NCI-H187 (cell line): ENCODE measurements around the gene COPS9.
A peak's percentile ranks its signal among the peaks of the same experiment; 100 is the strongest.

Experiments
- DNase-seq, 2 experiments: peaks; one replicate each; lab custom pipeline; 2025; lab: John Stamatoyannopoulos, UW

COPS9 gene

DNA sequence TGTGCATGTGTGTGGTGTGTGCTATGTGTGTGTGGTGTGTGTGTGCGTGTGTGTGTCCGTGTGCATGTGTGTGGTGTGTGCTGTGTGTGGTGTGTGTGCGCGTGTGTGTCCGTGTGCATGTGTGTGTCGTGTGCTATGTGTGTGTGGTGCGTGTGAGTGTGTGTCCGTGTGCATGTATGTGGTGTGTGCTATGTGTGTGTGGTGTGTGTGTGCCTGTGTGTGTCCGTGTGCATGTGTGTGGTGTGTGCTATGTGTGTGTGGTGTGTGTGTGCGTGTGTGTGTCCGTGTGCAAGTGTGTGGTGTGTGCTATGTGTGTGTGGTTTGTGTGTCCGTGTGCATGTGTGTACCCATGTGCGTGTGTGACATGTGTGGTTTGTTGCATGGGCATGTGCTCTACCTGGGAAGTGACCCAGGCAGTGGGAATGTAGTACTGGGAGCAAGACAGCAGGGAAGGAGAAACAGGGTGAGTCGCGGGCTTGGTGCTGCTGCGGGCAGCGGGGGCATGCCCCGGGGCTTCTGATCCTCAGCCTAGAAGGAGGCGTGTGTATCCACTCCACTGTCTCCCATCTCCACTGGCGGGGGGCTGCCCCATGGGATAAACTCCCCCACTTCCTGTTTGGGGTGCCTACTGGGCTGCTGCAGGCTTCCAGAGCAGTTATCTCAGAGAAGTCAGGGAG, 11.9 kb upstream of the COPS9 start:
- no peak for DNase-seq

DNA sequence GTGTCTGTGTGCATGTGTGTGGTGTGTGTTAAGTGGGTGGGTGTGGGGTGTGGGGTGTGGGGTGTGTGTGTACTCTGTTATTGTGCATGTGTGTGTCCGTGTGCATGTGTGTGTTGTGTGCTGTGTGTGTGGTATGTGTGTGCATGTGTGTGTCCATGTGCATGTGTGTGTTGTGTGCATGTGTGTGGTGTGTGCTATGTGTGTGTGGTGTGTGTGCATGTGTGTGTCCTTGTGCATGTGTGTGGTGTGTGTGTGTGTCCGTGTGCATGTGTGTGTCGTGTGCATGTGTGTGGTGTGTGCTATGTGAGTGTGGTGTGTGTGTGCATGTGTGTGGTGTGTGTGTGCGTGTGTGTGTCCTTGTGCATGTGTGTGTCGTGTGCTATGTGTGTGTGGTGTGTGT, 11.3 kb upstream of the COPS9 start:
- DNase-seq: no peak

DNA sequence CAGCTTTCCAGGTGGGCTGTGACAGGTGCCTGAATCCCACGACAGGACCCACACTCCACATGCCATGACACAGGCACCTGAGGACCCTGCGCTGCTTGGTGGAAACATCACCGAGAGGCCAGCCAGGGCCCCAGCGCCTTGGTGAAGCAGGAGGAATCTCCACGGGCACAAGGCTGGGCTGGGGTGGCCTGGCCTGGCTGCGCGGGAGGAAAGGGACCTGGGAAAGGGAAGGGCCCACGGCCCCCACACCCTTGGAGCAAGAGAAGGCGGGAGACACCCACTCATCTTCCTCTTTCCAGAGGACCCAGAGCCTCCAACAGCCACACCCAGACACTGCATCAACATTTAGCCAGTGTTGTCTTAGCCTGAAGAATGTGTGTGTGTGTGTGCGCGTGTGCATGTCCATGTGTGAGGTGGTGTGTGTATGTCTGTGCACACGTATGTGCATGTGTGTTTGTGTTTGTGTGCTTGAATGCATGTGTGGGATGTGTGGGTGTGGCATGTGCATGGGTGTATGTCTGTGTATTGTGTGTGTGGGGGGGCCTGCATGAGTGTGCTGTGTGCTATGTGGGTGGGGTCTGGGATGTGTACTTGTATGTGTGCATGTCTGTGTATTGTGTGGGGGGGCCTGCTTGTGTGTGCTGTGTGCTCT, 10.6 kb upstream of the COPS9 start:
- DNase-seq: no peak

DNA sequence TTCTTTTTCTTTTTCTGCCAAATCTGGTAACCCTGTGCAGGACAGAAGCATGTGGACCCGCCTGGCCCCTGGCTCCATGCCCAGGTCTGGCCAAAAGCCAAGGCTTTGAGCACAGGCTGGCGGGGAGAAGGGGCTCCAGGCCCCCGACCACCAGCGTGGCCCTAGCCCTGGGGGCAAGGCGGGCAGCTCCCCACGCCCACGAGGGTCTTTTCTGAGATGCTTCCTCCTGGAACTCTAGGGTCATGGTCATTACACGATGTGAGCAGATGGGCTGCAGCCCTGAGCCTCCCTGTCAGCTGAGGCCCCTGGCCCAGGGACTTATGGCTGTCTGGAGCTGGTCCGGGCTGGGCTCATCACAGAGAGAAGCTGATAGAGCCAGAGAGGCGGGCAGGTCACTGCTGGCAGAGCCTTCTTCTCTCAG, 10.0 kb upstream of the COPS9 start:
- DNase-seq: no peak

DNA sequence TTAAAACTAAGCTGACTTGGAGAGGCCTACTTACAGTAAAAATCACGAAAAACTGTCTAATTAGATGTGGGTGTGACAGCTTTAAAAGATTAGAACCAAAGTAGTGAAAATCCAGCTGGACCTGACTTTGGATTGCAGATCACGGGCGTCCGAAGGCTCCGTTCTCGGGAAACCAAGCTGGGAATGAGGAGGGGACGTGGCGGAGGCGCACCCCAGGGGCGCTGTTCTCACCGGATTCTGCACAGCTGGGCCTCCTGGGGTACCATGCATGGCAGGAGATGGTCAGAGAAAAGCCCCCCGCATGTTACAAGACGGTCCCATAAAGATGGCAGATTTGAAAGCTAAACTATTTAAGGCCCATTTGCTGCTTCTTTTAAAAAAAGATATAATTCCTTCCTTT, 9.4 kb upstream of the COPS9 start:
- no peak for DNase-seq

DNA sequence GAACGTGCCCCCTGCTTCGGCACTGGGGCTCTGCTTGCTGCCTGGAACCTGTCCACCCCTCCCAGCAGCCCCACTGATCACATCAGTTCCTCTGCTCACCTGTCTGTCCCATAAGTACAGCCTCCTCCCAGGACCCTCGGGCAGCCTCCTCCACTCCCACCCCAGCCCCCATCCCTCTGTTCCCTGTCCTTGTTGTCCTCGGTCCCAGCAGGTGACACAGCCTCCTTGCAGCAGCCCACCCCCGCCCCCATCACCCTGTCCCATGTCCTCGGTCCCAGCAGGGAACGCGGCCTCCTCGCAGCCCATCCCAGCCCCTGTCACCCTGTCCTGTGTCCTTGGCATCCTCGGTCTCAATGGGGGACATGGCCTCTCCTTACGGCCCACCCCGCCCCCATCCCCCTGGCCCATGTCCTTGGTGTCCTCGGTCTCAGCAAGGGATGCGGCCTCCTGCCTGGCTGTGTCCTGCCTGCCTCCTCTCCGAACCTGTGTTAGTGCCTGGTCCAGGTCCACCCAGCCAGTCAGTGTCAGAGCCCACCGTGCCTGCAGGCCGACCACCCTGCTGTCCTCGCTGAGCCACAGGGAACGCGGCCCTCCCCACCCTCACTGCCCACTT, 8.7 kb upstream of the COPS9 start:
- DNase-seq: no peak

GRCh38 chr2:240143801-240144648, 7.9 kb upstream of the COPS9 start:
- DNase-seq: peak in 1 of 2 experiments; percentile 19

DNA sequence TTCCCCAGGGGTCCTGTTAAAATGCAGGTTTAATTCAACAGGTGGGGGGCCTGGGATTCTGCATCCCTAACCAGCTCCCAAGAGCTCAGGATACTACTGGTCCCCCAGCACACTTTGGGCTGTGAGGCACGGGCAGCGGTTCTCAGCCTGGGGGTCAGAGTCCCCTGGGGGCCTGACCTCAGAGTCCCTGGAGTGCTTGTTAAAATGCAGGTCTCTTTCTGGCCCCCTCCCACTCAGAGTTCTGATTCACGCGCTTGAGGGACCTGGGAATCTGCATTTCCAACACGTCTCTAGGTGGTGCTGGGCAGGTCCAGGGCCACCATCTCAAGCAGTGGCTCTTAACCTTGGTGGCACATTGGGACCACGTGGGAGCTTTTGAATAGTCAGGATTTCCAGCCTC, 7.2 kb upstream of the COPS9 start:
- DNase-seq: no peak

GRCh38 chr2:240142859-240143258, 6.8 kb upstream of the COPS9 start:
- DNase-seq: no peak

GRCh38 chr2:240142256-240142775, 6.2 kb upstream of the COPS9 start:
- no peak for DNase-seq

- DNase-seq: no peak
Measured at GRCh38 chr2:240141736-240142135, 5.6 kb upstream of the COPS9 start.

GRCh38 chr2:240140920-240141319, 4.8 kb upstream of the COPS9 start:
- DNase-seq: no peak

- DNase-seq: peak; percentile 26 to 50
Measured at GRCh38 chr2:240140511-240140910, 4.4 kb upstream of the COPS9 start, which contains the start of gene OTOS. Gene OTOS (minus strand): TSS chr2:240140658. CDS start chr2:240140326, 332 bp downstream.

- DNase-seq: peak in 1 of 2 experiments; percentile 3
Measured at GRCh38 chr2:240139666-240140393, 3.7 kb upstream of the COPS9 start.

GRCh38 chr2:240139011-240139441, 2.9 kb upstream of the COPS9 start:
- no peak for DNase-seq

DNA sequence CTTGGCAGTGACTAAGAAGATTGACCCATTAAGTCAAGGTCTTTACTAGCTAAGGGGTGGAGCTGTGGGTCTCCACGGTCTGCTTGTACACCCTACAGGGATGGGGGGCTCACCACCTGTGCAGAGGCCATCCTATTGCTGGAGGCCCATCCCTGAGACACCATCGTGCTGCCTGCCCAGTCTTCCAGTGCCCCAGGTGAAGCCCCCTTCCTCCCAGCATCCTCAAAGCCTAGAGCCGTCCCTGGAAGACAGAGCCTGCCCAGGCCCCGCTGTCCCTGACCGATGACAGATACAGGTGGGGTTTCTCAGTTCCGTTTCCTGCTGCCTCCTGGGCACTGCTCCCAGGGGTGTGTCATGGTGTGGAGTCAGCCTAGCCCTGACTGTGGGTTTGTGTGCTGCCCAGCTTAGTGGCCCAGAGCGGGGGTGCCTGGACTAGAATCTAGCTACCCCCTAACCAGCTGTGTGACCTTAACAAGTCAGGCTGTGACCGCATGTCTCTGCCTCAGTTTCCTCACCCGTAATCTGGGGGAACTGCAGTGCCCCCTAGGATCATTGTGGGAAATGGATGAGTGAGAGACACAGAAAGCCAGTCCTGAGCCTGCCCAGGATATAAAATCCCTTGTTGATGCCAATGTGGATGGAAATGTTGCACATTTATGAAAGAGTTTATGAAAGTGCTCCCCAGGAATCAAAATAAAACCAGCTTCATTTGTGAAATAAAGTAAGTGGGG, 2.3 kb upstream of the COPS9 start:
- no peak for DNase-seq

DNA sequence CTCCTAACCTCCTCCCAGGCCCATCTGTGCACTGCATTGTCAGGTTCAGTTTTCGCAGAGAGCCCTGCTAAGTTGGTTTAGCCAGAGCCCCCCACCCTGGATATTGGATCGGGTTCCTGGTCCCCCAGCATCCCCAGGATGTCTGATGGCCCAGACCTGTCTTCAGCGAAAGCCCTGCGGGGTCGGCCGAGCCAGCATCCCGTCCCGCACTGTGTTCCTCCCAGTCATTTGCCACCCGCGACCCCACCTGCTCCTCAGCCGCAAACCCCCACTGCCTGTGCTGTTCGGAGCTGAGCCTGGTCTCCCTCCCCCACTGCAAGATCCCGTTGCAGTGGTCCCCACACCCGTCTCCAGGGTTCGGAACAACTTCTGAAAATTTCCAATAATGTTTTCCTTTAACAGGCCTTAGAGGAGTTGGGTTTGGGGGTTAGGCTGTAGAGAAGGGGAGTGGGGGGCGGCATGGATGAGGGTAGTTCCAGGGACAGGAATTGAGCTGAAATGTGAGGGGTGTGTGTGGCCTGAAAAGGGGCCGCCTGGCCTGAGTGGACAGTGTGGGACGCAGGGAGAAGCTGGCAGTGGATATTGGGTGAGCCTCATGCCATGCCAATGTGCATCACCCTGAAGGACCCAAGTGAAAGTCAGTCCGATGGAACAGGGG, 1.6 kb upstream of the COPS9 start:
- no peak for DNase-seq

GRCh38 chr2:240136671-240137292, 677 bp upstream of the COPS9 start:
- no peak for DNase-seq

GRCh38 chr2:240135706-240136012, 446 bp downstream of the COPS9 start:
- DNase-seq: no peak

DNA sequence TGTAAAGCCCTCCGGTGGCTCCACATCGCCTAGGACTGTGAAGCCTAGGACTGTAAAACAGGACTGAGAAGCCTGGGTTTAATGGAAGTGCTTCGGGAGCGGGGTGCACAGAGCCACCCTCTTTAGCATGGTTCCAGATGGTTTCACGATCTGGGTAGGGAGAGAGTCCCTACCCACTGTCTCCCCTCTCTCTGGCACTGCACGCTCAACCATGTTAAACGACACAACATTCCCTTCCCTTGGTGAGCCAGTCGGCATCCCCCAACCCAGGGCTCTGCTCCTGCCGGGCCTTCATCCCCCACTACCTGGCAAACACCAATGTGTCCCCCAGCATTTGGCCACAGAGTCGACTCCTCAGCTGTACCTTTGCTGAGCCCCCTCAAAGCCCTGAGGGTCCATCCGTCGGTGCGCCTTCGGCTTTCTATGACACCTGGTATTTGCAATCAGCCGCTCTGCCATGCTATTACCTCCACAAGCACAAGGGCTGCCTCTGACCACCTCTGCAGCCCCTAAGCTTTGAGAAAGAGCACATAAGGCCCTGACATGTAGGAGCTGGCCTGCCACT, 1.1 kb downstream of the COPS9 start:
- DNase-seq: no peak
